Upper lobe of right lung (tissue), 1 donor: ENCODE data around the gene NUDT6. TPM values are rescaled to one million over a fixed set of nuclear protein-coding genes. Genes with fewer than 3 reads are reported as not detected.

Experiments used
- ATAC-seq: fragments of 200-7000 bp; cut with Tn5 transposase; one replicate; pipeline ENCODE4 v1.9.1; 2020; ENCODE audit warnings: mild to moderate bottlenecking, moderate library complexity
- DNase-seq: peaks from one replicate; pipeline ENCODE4 v3.0.0-alpha.2; 2020
- H3K27ac ChIP-seq: fragments of 200-600 bp; one replicate; pipeline ENCODE4 v1.8.0; 2022
- H3K27me3 ChIP-seq: fragments of 200-600 bp; one replicate; pipeline ENCODE4 v1.8.0; 2022; ENCODE audit warnings: mild to moderate bottlenecking
- H3K36me3 ChIP-seq: fragments of 200-600 bp; one replicate; pipeline ENCODE4 v1.8.0; 2022
- H3K4me1 ChIP-seq: fragments of 200-600 bp; one replicate; pipeline ENCODE4 v1.8.0; 2022
- H3K4me3 ChIP-seq: fragments of 200-600 bp; one replicate; pipeline ENCODE4 v1.8.0; 2022; ENCODE audit warnings: mild to moderate bottlenecking
- H3K9me3 ChIP-seq: fragments of 200-600 bp; one replicate; pipeline ENCODE4 v1.8.0; 2022
- CTCF ChIP-seq: fragments of 200-600 bp; IDR thresholded peaks from one replicate; pipeline ENCODE4 v1.8.0; 2022; ENCODE audit warnings: antibody characterized with exemption
- intact Hi-C: fragments of 100-400 bp; cut with DNase I; formaldehyde crosslinking; loops from one replicate; pipeline ENCODE4 v1.11.0; 2022
- total RNA-seq: library from RNA; stranded (reverse); fragmentation: NEBNext Ultra II Directional; extraction: Animal tissue kit (Norgen Biotek cat#: 25700); gene quantifications from one replicate; pipeline ENCODE4 v1.2.1, GENCODE V29; 2021
- donor health status: DM: no; HTN: yes; CAD: no; lungs with severe emphysema.

Gene NUDT6
- total RNA-seq, 1 donor from 2014 or later: 3.8 TPM

- H3K9me3 ChIP-seq: no peaks in the 10 kb centered on the region
- no peak for TF ChIP-seq CTCF
- intact Hi-C loops: no loop called here
- no peaks in the 10 kb centered on the region for H3K4me1 ChIP-seq
- H3K4me3 ChIP-seq: no peak overlapping the region
- DNase-seq: no peak
- no peaks in the 10 kb centered on the region for H3K36me3 ChIP-seq
- no peaks in the 10 kb centered on the region for H3K27me3 ChIP-seq
- peak; percentile 57 for ATAC-seq
- H3K27ac ChIP-seq: no peak overlapping the region
Measured at GRCh38 chr4:122842984-122843531, 79.3 kb downstream of the NUDT6 start.

Other genes with a start within 250 kb of the NUDT6 start
- gene BBS12, start 189.9 kb downstream of the NUDT6 start, total RNA-seq: 2.8 TPM
- 11.1 TPM for gene FGF2, start 95.8 kb downstream of the NUDT6 start, total RNA-seq